Fibroblast of skin of right biceps (primary cell): ENCODE data around the gene SLC8A1.

Experiments used
- DNase-seq: peaks from one replicate; pipeline ENCODE4 v3.0.0-alpha.2; 2013

Gene SLC8A1

GRCh38 chr2:40299781-40300180 lies 152.1 kb downstream of the SLC8A1 start:
- DNase-seq, result no peak

DNA sequence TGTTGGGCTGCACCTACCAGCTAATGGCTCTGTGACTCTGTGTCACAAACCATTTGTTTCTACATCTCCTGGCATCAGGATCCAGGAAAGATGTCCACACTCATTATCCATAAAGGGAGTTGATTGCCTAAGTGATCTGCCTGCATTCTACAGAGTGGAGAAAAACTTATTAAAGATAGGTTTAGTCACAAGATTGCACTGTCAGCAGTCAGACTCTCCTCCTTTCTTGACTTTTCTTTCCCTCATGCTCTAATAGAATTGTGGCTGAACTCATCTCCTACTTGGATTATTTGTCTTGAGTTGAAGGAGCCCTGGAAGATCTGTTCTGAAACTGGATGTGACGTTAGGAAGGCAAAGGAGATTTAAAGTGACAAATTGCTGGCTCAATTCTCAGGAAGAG lies 152.7 kb downstream of the SLC8A1 start:
- no peak for DNase-seq

DNA sequence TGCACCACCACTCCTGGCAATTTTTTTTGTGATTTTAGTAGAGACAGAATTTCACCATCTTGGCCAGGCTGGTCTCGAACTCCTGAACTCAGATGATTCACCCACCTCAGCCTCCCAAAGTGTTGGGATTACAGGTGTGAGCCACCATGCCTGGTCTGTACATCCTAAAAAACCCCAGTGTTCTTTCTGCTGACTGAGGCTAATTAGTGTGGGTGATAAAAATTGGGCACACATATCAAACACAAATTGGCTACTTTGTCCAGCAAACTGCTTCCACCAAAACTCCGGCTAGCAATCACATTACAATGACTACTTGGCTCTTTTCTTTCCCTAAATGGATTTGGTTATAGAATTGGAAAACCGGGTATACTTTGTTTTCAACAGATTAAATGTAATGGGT lies 153.9 kb downstream of the SLC8A1 start:
- DNase-seq, result no peak

DNA sequence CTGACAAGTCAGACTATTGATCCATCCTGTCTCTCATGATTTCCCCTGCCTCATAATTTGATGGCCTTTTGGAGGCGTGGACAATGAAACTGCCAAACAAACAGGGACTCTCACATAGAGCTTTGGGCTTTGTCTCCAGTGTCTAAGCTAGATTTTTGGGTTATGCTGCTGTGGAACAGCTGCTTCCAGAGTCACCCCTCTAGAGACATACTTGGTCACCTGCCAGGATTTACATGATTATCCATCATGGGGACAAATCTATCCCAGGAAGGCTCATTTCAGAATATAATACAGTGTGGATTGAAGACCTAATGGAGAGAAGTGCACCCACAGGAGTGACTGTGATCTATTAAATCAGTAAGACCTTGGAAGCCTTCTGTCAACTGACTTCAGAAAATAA lies 159.6 kb downstream of the SLC8A1 start:
- DNase-seq, result no peak

DNA sequence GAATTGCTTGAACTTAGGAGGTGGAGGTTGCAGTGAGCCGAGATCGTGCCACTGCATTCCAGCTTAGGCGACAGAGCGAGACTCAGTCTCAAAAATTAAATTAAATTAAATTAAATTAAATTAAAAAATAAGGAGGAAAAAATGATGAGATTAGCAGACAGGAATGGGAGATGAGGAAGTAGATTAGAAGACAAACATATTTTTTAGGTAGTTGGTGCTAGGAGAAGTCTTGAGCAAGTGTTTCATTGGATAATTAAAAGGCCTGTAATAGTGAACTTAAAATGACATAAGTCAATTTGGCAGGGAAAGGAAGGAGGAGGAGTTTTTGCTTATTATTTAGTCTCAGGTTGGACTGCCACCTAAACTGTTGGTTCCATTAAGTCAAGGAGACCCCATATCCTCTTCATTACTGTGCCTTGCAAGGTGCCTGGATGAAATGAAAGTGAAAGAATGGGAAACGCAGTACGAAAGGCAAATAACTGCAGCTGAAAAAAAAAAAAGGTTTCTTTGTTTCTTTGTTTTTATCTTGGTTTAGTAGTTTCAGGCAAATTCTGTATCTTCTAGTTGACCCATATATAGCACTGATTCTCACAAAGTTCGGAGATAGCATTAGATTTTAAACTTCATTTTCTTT lies 162.0 kb downstream of the SLC8A1 start:
- no peak for DNase-seq

- no peak for DNase-seq
These were observed 164.1 kb downstream of the SLC8A1 start for GRCh38 chr2:40287773-40288172.

GRCh38 chr2:40287195-40287594 lies 164.7 kb downstream of the SLC8A1 start:
- DNase-seq, result peak; percentile 40

DNA sequence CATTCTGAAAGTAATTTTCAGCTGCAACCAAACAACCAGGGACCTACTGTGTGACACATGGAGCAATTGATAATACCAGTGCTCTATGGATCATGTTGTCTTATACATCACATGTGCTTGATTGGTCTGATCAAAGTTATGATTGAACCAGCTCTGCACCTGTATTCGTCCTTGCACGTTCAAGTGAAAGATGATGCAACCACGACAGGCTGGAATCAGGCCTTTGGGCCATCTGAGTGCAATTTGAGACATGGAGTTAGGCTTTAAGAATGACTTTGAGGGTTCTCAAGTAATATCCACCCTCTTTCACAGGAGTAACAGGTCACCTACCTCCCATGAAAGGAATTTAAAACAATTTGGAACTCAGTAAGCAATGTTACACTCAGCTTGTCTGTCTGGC lies 165.2 kb downstream of the SLC8A1 start:
- DNase-seq, result no peak

DNA sequence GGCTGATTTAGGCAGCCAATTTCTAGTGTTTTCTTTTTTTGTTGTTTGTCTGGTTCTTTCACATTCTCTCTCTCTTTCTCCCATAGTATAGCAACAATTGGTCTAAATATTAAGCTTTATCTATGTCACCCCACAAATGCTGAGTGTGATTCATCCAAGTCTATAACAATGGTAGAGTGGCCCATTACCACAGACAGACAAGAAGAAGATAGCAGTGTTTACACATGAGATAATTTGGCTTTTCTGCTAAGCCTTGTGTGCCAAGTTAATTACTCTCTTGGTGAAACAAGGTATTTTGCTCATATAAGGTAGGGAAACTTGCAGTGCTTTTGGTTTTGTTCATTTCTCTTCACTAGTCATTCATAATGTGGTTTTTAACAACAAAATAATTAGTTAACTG lies 166.5 kb downstream of the SLC8A1 start:
- DNase-seq, result no peak

DNA sequence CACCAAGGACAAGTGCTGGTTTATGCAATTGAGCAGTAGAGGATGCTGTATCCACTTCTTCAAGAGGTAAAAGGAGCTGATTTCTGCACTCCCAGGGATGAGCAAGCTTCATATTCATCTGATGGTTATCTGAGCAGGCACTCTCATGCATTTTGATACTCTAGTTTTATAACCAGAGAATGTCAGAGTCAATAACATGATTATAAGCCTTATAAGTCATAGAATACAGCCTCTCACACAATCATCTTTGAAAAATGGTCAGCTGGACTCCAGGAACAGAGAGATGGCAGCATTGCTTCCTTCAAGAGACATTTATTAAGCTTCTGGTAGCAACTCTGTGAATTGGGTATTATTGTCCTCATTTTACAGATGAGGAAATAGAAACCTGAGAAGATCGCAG lies 167.1 kb downstream of the SLC8A1 start:
- DNase-seq, result peak; percentile 19

- no peak for DNase-seq
These were observed 168.6 kb downstream of the SLC8A1 start for GRCh38 chr2:40283111-40283909.

DNA sequence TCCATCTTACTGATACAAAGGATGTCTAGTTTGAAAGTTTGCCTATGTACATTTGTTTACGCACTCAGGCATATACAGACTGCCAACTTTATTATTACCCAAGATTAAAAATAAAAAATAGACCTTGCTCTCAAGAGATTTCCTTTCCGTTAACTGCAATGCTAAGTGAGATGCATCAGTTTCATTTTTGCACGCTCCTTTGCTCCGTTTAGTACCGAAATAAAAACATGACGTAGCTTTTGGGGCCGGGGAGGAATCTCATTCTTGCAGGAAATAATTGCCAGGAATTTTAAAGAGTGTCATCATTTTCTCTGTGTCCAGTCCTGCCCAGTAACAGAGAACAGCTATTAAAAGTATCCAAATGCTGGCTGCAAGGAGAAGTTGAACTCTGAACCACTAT lies 169.5 kb downstream of the SLC8A1 start:
- peak; percentile 38 for DNase-seq

DNA sequence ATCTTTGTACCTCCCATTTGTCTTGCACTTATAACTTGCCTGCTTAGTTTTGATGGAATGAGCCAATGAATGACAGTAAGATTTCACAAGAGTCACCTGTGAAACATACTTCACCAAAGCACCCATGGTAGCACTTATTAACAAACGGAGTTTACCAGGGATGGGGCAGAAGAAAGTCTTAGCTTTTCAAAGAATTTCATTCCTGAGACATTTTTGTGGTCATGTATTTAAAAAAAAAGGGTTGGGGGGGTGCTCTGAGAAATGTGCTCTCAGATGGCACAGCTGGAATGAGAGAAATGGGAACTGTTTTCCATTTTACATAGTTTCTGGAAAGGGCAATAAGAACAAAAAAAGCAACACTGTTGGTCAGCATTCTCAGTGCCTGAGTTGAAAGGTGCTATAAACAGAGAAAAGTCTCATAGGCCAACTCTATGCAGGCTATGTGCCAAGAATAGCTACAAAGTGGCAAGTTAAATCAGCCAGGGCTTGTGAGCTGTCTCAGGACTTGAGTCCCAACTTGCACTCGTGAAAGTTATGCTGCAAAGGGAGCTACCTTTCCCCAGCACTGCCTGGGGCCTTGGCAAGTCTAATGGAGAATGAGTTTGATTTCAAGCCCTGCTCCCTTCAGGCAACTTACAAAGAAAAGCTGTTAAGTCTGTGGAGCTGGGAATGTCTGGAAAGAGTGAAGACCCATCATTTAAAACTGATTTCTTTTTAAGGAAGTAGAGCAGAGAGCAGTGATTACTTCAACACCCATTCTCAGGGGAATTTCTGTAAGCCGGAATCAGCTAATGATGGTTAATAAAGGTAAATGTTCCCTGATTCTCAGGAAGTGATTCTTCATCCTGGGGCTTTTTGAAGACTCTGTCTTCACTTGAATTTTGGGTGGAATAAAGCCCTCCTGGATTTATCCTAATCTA lies 170.6 kb downstream of the SLC8A1 start:
- peak; percentile 80 for DNase-seq

GRCh38 chr2:40279482-40279881 lies 172.4 kb downstream of the SLC8A1 start:
- DNase-seq, result no peak

- no peak for DNase-seq
These were observed 172.9 kb downstream of the SLC8A1 start for GRCh38 chr2:40279001-40279400.

DNA sequence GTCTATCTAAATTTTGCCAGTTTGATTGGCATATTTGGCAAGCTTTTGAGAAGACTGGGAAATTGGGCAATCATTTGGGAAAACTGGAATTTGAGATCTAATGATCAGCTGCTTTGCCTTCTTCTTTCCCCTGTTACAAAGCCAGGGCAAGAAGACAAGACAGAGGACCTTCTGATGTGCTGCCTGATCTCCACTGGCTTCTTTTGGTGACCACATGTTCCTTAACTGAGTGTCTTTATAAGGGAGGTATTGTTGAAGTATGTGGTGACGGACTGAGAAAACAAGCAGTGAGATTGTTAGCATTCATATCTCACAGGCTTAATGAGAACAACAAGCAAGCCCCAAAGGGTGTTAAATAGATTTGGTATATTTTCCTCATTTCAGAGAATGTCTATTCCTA lies 175.8 kb downstream of the SLC8A1 start:
- DNase-seq, result no peak

DNA sequence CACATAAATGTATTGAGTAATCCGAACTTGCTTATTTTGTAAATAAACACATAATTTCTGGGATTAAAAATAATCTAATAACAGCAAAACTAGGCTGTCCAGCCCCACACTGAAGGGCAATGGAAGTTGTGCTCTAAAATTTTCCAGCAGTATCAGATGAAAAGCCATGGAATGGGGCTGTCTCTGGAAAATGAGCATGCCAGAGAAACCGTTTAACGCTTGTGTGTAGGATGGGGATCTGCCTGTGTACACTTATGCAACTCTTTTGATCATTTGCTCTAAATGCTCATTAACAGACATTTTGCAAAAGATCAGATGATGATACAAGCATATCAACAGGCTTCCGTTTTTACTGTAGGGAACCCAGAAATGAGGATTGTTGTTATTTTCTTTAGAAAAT lies 177.6 kb downstream of the SLC8A1 start:
- DNase-seq, result no peak

GRCh38 chr2:40273734-40274182 lies 178.1 kb downstream of the SLC8A1 start:
- no peak for DNase-seq

- no peak for DNase-seq
These were observed 180.8 kb downstream of the SLC8A1 start for GRCh38 chr2:40271094-40271493.

DNA sequence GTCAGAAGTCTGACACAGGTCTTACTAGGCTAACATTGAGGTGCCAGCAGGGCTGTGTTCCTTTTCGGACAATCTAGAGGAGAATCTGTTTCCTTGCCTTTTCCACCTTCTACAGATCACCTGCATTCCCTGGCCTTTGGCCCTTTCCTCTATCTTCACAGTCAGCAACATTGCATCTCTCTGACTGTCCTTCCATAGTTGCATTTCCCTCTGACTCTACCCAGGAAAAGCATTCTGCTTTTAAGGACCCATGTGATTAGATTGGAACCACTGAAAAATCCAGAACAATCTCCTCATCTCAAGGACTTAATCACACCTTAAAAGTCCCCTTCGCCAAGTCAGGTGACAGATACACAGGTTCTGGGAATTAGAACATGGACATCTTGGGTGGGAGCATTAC lies 181.5 kb downstream of the SLC8A1 start:
- no peak for DNase-seq

DNA sequence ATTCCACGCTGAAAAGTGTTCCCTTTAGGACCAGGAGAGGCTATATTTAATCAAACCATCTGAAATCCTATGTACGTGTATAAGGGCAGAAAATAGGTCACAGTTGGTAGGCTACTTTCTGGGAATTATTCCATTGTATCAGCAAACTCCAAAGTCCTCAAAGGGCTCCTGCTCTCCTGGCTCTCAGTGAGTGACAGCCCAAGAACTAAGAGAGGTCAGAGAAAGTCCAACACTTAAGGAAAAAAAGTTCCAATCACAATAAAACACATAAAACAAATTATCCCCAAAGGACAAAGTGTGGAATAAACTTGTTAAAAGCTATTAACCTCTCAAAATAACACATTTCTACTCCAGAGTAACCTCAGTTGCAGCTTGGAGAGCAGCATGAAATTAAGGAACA lies 183.3 kb downstream of the SLC8A1 start:
- no peak for DNase-seq

DNA sequence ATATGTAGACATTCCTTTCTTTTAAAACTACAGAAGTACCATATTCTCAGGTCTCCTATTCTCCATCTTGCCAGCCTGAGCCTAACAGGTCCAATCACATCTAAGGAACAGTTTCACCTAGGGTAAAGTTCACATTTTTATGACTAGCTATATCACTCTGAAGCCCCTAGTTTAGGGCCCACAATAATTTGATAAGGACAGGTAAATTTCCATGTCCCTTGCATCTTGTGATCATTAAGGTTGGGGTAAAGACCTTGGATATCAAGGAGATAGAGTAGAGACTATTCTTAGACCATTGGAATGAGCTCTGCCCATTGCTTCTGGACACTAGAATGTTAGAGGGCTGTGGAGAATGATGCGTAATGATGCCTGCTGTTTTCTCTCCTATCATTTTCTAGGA lies 185.7 kb downstream of the SLC8A1 start:
- no peak for DNase-seq

GRCh38 chr2:40265602-40266001 lies 186.3 kb downstream of the SLC8A1 start:
- DNase-seq, result no peak

GRCh38 chr2:40261042-40261441 lies 190.8 kb downstream of the SLC8A1 start:
- no peak for DNase-seq
